ENCODE data around the gene CCT7. TPM values are rescaled to one million over a fixed set of nuclear protein-coding genes. Genes with fewer than 3 reads are reported as not detected.

Gene CCT7
- total and polyA plus RNA-seq, 11 donors, result 156 to 328 (median 200) TPM

- H3K4me3 ChIP-seq, result peak within 1 kb of the TSS; percentile 46 to 78 (median 63)
- WGBS, 4 donors, result 1 to 2% (median 2%) methylated on average over 27 to 69 of the region's 69 CpGs
- H3K4me1 ChIP-seq, result peaks cover 0 to 20% (median 8%) of the 10 kb centered on the region in 12 donors
- no peaks in the 10 kb centered on the region for H3K9me3 ChIP-seq
- ATAC-seq, result peak in 3 of 4 donors; percentile 53 to 76 (median 65)
- peak in 2 of 5 donors; percentile 44 to 76 for DNase-seq
- peaks cover 0 to 49% (median 13%) of the 10 kb centered on the region in 9 donors for H3K27me3 ChIP-seq
- H3K36me3 ChIP-seq, result no peaks in the 10 kb centered on the region
- TF ChIP-seq CTCF (IDR thresholded peaks at IDR 0.05) (no peak), POLR2A (IDR thresholded peaks at IDR 0.05) (no peak)
- peak within 1 kb of the TSS in 1 of 12 donors; percentile 73 for H3K27ac ChIP-seq
- intact Hi-C loops (cut with DNase I), result no loop called here
These were observed 50.4 kb downstream of the CCT7 start, which contains the start of gene FBXO41 for GRCh38 chr2:73284296-73285158. Gene FBXO41, minus strand, starts transcription at chr2:73284478. Its CDS starts 14,848 bp downstream, at chr2:73269630.

GRCh38 chr2:73285159-73285739 lies 51.1 kb downstream of the CCT7 start:
- 44 to 53% (median 52%) methylated on average over 5 of the region's 5 CpGs for WGBS, 4 donors
- Histone ChIP-seq H3K27ac (peak overlapping the region in 1 of 12 donors; percentile 73), H3K9me3 (no peaks in the 10 kb centered on the region), H3K4me3 (peak overlapping the region in 8 of 12 donors; percentile 62 to 78 (median 68)), H3K4me1 (peaks cover 0 to 20% (median 8%) of the 10 kb centered on the region in 12 donors), H3K27me3 (peaks cover 0 to 56% (median 20%) of the 10 kb centered on the region in 9 donors), H3K36me3 (no peaks in the 10 kb centered on the region)
- peak in 2 of 5 donors; percentile 19 to 65 for DNase-seq
- intact Hi-C loops (cut with DNase I), result no loop called here
- peak; percentile 31 to 73 (median 70) for ATAC-seq
- no peak for TF ChIP-seq POLR2A (IDR thresholded peaks at IDR 0.05)
- TF ChIP-seq CTCF (IDR thresholded peaks at IDR 0.05), result no peak

- no peak for TF ChIP-seq CTCF (IDR thresholded peaks at IDR 0.05)
- no peak for TF ChIP-seq POLR2A (IDR thresholded peaks at IDR 0.05)
- intact Hi-C loops (cut with DNase I), result no loop called here
- peaks cover 0 to 22% (median 8%) of the 10 kb centered on the region in 12 donors for H3K4me1 ChIP-seq
- H3K9me3 ChIP-seq, result no peaks in the 10 kb centered on the region
- H3K27ac ChIP-seq, result no peak overlapping the region
- 84 to 93% (median 88%) methylated on average over 3 of the region's 3 CpGs for WGBS, 4 donors
- no peaks in the 10 kb centered on the region for H3K36me3 ChIP-seq
- H3K27me3 ChIP-seq, result peaks cover 0 to 65% (median 27%) of the 10 kb centered on the region in 9 donors
- no peak overlapping the region for H3K4me3 ChIP-seq
- DNase-seq, result no peak
- ATAC-seq, result no peak
These were observed 52.1 kb downstream of the CCT7 start for GRCh38 chr2:73286134-73286655.

DNA sequence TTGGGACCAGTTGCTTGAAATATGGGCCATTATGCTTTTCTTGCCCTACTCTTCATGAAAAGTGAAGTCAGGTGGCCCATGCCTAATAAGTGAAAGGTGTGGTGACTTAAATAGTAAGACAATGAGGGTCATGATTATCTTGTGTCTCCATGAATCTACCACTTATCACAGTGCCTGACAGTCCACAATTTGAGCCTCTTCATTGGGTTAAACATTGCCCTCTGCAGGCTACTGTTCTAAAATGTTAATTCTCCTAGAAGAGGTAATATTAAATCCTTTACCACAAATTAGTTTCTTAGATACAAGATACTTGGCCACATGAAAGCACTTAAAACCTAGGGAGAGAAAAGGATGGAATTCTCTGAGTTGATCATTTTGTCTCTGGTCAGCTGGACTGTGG lies 55.2 kb downstream of the CCT7 start:
- Histone ChIP-seq H3K4me1 (peaks cover 0 to 35% (median 13%) of the 10 kb centered on the region in 12 donors), H3K27ac (no peak overlapping the region), H3K9me3 (no peaks in the 10 kb centered on the region), H3K4me3 (no peak overlapping the region), H3K27me3 (peaks cover 28 to 96% (median 54%) of the 10 kb centered on the region in 9 donors), H3K36me3 (no peaks in the 10 kb centered on the region)
- TF ChIP-seq POLR2A (IDR thresholded peaks at IDR 0.05) (no peak), CTCF (IDR thresholded peaks at IDR 0.05) (no peak)
- DNase-seq (no peak), ATAC-seq (no peak)
- intact Hi-C loops (cut with DNase I), result no loop called here
